ENCODE results near the gene PLAU. TPM values are rescaled to one million over a fixed set of nuclear protein-coding genes. Genes with fewer than 3 reads are reported as not detected.

The PLAU gene
- total and polyA plus RNA-seq, 2 donors (not counting 3 experiments of a cell fraction or from before 2014, with no cell fraction given): 23.6 to 34.9 TPM

- Histone ChIP-seq H3K79me2 (ENCODE audit: control insufficient read depth, insufficient read depth, low read length) (no peaks in the 10 kb centered on the region), H3K4me1 (ENCODE audit: control insufficient read depth, extremely low read depth, insufficient read depth, low read length) (peaks cover 21% of the 10 kb centered on the region), H2AFZ (ENCODE audit: low read depth, low read length) (no peak overlapping the region), H3K36me3 (ENCODE audit: control insufficient read depth in 2 of 2, extremely low read depth in 1 of 2, insufficient read depth in 2 of 2, low read length in 2 of 2) (no peaks in the 10 kb centered on the region), H3K9ac (replicated peaks; ENCODE audit: extremely low read depth, insufficient read depth, low read length) (no peak overlapping the region), H3K4me2 (ENCODE audit: insufficient read depth, low read length) (no peak overlapping the region), H3K4me3 (replicated peaks in 1 of 3; ENCODE audit: insufficient read depth in 1 of 3, low read depth in 1 of 3, low read length in 3 of 3) (no peak overlapping the region), H3K27me3 (ENCODE audit: control insufficient read depth in 2 of 2, insufficient read depth in 2 of 2, low read length in 2 of 2) (no peaks in the 10 kb centered on the region), H3K27ac (ENCODE audit: insufficient read depth, low read depth, low read length) (no peak overlapping the region), H3K9me3 (replicated peaks; ENCODE audit: control insufficient read depth, insufficient read depth, low read length) (no peaks in the 10 kb centered on the region), H4K20me1 (replicated peaks; ENCODE audit: control insufficient read depth, extremely low read depth, insufficient read depth, low read length) (no peaks in the 10 kb centered on the region), H3K9me1 (replicated peaks; ENCODE audit: control insufficient read depth, extremely low read depth, insufficient read depth, low read length) (no peaks in the 10 kb centered on the region)
- TF ChIP-seq GATA2 (IDR thresholded peaks at IDR 0.05; ENCODE audit: insufficient read depth, insufficient read length, low read depth, low read length): no peak
- TF ChIP-seq JUN (IDR thresholded peaks at IDR 0.05; ENCODE audit: borderline replicate concordance, insufficient read depth, insufficient read length, low read depth): no peak
- no peak for TF ChIP-seq EZH2 (IDR thresholded peaks at IDR 0.05; ENCODE audit: borderline replicate concordance, low read depth, low read length, severe bottlenecking)
- no peak for TF ChIP-seq MAX (IDR thresholded peaks at IDR 0.05; ENCODE audit: insufficient read depth, insufficient read length)
- TF ChIP-seq POLR2A (IDR thresholded peaks at IDR 0.05; ENCODE audit: low read depth, low read length): no peak
- no peak for TF ChIP-seq FOS (IDR thresholded peaks at IDR 0.05; ENCODE audit: borderline replicate concordance, insufficient read depth, low read length)
- TF ChIP-seq CTCF (IDR thresholded peaks at IDR 0.05; ENCODE audit: extremely low read depth in 1 of 2, insufficient read depth in 1 of 2, low read depth in 1 of 2, low read length in 2 of 2): no peak
- no peak for TF ChIP-seq POLR2AphosphoS5 (IDR thresholded peaks at IDR 0.05; ENCODE audit: insufficient read depth, low read depth, low read length)
- no peak for TF ChIP-seq MYC (IDR thresholded peaks at IDR 0.05; ENCODE audit: low read depth, low read length)
- no peak for DNase-seq (ENCODE audit: low read depth, low spot score)
- dilution Hi-C loops (cut with MboI; ENCODE audit: extremely low pct_ligation_motif_present, low sequenced_read_pairs): no loop called here
- POLR2A ChIA-PET: no interaction called here
- no peak for FAIRE-seq
- CTCF ChIA-PET: interaction anchor here (0.8 to 11.3 kb wide), 4 partner anchors 25 to 186 kb away, joined by 3 to 439 read pairs (median 4); partner anchors contain the start of gene PLAU
- no TSS peak for BruUV-seq (replicated peaks)
- intact Hi-C loops (cut with micrococcal nuclease): no loop called here
These were observed 25.0 kb downstream of the PLAU start for GRCh38 chr10:73935895-73936294.
